WERI-Rb-1 (cell line): ENCODE data around the gene YAP1.
A peak's percentile ranks its signal among the peaks of the same experiment; 100 is the strongest.

Experiments used
- DNase-seq: peaks from one replicate; pipeline ENCODE4 v3.0.0-alpha.2; 2020
- H3K27ac ChIP-seq: fragments of 250-450 bp; sonication (Bioruptor Pico); 2 replicates; pipeline ENCODE4 v1.5.1; 2020; ENCODE audit warnings: mild to moderate bottlenecking, moderate library complexity
- H3K27me3 ChIP-seq: fragments of 250-450 bp; sonication (Bioruptor Pico); 2 replicates; pipeline ENCODE4 v1.5.1; 2021; ENCODE audit warnings: mild to moderate bottlenecking, low read depth, moderate library complexity; ENCODE audit not compliant: insufficient read depth, severe bottlenecking
- H3K36me3 ChIP-seq: fragments of 250-450 bp; sonication (Bioruptor Pico); 2 replicates; pipeline ENCODE4 v1.5.1; 2020; ENCODE audit warnings: mild to moderate bottlenecking, moderate library complexity
- H3K4me3 ChIP-seq: 2 replicates; pipeline ENCODE4 v1.5.1; 2011; ENCODE audit warnings: low read depth, mild to moderate bottlenecking, control low read depth, low read length
- H3K9me3 ChIP-seq: fragments of 250-450 bp; sonication (Bioruptor Pico); 2 replicates; pipeline ENCODE4 v1.5.1; 2021; ENCODE audit warnings: mild to moderate bottlenecking, moderate library complexity; ENCODE audit not compliant: severe bottlenecking
- TF ChIP-seq, protein P1 (sequence below): IDR thresholded peaks from 2 replicates; pipeline ENCODE4 v1.5.1; 2011; ENCODE audit warnings: low read depth, mild to moderate bottlenecking, control low read depth, inconsistent platforms, low read length

The YAP1 gene

DNA sequence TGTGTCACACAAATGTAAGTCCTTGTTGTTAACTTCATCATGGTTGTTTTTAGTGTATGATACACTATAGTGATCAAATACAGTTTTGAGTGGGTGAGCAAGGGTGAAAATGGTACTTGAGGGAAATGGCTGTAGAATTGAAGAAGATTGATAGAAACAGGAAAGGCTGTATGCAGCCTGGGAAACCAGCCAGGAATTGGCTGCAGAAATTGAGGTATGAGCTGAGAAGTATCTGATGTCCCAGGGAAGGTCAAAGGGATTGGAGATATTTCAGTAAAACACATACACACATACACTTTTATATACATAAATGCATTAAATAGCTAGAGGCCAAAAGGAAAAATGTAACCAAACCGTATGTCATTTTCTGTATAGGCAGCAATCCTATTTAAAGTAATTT, 13.1 kb upstream of the YAP1 start:
- TF ChIP-seq, protein P1, sequence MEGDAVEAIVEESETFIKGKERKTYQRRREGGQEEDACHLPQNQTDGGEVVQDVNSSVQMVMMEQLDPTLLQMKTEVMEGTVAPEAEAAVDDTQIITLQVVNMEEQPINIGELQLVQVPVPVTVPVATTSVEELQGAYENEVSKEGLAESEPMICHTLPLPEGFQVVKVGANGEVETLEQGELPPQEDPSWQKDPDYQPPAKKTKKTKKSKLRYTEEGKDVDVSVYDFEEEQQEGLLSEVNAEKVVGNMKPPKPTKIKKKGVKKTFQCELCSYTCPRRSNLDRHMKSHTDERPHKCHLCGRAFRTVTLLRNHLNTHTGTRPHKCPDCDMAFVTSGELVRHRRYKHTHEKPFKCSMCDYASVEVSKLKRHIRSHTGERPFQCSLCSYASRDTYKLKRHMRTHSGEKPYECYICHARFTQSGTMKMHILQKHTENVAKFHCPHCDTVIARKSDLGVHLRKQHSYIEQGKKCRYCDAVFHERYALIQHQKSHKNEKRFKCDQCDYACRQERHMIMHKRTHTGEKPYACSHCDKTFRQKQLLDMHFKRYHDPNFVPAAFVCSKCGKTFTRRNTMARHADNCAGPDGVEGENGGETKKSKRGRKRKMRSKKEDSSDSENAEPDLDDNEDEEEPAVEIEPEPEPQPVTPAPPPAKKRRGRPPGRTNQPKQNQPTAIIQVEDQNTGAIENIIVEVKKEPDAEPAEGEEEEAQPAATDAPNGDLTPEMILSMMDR: no peak
- Histone ChIP-seq H3K36me3 (no peaks in the 10 kb centered on the region), H3K9me3 (no peaks in the 10 kb centered on the region), H3K4me3 (no peak overlapping the region), H3K27ac (no peak overlapping the region), H3K27me3 (no peaks in the 10 kb centered on the region)
- no peak for DNase-seq

DNA sequence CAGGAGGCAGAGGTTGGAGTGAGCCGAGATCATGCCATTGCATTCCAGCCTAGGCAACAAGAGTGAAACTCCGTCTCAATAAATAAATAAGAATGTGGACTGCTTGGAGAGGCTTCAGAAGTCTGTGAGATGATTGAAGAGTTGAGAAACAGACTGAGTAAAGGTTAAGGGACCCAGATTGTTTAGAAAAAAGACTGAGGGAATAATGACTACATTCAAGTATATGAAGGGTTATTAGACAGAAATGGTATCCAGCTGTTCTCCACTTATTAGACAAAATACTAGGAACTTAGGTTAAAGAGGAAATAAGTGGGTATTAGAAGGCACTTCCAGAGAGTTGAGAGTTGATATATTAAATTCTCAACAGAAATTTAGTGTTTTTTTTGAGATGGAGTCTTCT, 10.5 kb upstream of the YAP1 start:
- DNase-seq: no peak
- Histone ChIP-seq H3K27ac (no peak overlapping the region), H3K9me3 (no peaks in the 10 kb centered on the region), H3K36me3 (no peaks in the 10 kb centered on the region), H3K4me3 (no peak overlapping the region), H3K27me3 (no peaks in the 10 kb centered on the region)
- TF ChIP-seq, protein P1: no peak

DNA sequence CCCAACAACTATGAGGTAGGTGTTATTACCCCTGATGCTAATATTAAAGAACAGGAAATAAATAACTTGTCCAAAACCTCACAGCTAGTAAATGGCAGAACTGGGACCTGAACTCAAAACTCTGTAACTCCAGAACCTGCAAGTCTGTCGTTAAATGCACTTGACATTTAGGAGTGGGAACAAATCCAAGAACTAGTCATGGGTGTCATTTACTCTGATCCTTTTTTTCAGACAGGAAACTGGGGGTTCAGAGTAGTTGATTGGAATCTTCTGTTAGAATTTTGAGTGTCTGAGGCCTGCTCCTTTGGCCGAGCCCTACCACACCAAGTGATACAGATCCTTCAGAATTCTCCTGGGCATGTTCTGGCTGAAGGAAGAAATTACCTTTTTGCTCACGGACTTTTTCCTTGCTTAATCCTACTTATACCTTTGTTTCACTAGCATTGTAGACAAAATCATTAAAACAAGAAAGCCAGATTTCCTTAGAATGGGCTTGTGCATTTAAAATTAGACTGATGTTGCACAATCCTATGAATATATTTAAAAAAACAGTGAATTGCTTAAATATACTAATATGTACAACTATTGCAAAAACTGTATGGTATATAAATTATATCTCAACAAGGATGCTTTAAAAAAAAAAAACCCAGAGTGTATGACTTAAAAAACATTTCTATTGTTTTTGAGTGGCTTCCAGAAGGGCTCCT, 1.4 kb upstream of the YAP1 start:
- DNase-seq: no peak
- no peaks in the 10 kb centered on the region for H3K9me3 ChIP-seq
- peaks cover 15% of the 10 kb centered on the region for H3K27me3 ChIP-seq
- no peaks in the 10 kb centered on the region for H3K36me3 ChIP-seq
- H3K27ac ChIP-seq: no peak overlapping the region
- TF ChIP-seq, protein P1: no peak
- H3K4me3 ChIP-seq: no peak overlapping the region

DNA sequence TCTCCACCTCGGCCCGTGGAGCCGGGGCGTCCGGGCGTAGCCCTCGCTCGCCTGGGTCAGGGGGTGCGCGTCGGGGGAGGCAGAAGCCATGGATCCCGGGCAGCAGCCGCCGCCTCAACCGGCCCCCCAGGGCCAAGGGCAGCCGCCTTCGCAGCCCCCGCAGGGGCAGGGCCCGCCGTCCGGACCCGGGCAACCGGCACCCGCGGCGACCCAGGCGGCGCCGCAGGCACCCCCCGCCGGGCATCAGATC, 439 bp downstream of the YAP1 start:
- Histone ChIP-seq H3K27ac (no peak overlapping the region), H3K27me3 (peaks cover 15% of the 10 kb centered on the region), H3K36me3 (no peaks in the 10 kb centered on the region), H3K4me3 (peak overlapping the region; percentile 55), H3K9me3 (no peaks in the 10 kb centered on the region)
- TF ChIP-seq, protein P1: no peak
- no peak for DNase-seq

DNA sequence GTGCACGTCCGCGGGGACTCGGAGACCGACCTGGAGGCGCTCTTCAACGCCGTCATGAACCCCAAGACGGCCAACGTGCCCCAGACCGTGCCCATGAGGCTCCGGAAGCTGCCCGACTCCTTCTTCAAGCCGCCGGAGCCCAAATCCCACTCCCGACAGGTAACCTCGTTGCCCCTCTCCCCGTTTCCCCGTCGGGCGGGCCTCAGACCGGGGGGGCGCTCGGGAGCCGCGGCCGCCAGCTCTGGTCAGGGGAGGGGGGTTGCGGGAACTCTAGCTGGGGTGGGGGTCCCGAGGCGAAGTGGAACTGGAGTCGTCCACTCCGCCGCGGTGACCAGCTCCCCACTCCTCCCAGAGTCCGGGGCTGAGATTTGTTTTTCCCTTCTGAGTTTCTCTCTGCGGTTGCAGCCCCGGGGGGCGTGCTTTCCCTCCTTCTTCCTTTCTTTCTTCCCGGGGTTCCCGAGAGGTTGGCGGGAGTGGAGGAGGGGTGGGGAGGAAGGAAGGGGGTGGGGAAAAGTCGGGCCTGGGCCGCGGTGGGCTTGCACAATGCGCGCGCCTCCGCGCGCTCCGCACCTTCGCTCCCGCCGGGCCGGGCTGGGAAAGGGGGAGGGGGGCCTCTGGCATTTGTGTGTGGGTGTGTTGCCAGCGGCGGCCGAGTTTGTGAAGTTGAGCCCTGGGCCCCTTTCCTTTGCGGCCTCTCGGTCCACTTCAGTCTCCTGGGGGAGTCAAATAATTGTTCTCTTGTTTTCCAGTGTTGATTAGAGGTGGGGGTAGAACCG, 952 bp downstream of the YAP1 start:
- peak; percentile 44 for DNase-seq
- peaks cover 15% of the 10 kb centered on the region for H3K27me3 ChIP-seq
- peak overlapping the region; percentile 55 for H3K4me3 ChIP-seq
- H3K9me3 ChIP-seq: no peaks in the 10 kb centered on the region
- TF ChIP-seq, protein P1: no peak
- no peaks in the 10 kb centered on the region for H3K36me3 ChIP-seq
- H3K27ac ChIP-seq: no peak overlapping the region
